ENCODE data around the gene PREX1. TPM values are rescaled to one million over a fixed set of nuclear protein-coding genes. Genes with fewer than 3 reads are reported as not detected.
A peak's percentile ranks its signal among the peaks of the same experiment; 100 is the strongest.

PREX1 gene
- total and polyA plus RNA-seq, 2 donors (not counting 3 experiments of a cell fraction or from before 2014, with no cell fraction given): 51.3 to 72.9 TPM

DNA sequence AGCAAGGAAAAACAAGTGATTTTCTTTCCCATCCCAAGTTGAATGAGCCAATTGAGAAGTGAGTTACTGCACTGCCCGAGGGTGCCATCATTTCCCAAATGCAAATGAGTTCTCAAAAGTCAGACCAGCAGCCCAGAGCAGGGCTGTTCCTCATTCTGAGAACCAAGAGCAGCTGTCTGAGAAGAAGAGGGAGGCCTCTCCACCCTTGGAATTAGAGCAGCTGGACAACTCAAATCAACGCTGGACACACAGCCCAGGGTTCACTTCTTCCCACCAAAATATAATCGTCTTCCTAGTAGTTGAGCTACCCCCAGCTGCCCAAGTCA is 4.6 kb upstream of the PREX1 start:
- DNase-seq (ENCODE audit: low read depth, low spot score) (no peak), FAIRE-seq (no peak)
- no peak overlapping the region for H3K4me3 ChIP-seq (replicated peaks in 1 of 3; ENCODE audit: insufficient read depth in 1 of 3, low read depth in 1 of 3, low read length in 3 of 3)
- H3K36me3 ChIP-seq (ENCODE audit: control insufficient read depth in 2 of 2, extremely low read depth in 1 of 2, insufficient read depth in 2 of 2, low read length in 2 of 2): no peaks in the 10 kb centered on the region
- no peaks in the 10 kb centered on the region for H4K20me1 ChIP-seq (replicated peaks; ENCODE audit: control insufficient read depth, extremely low read depth, insufficient read depth, low read length)
- H3K9me1 ChIP-seq (replicated peaks; ENCODE audit: control insufficient read depth, extremely low read depth, insufficient read depth, low read length): no peaks in the 10 kb centered on the region
- intact Hi-C loops (cut with micrococcal nuclease) (no loop called here), dilution Hi-C loops (cut with MboI; ENCODE audit: extremely low pct_ligation_motif_present, low sequenced_read_pairs) (no loop called here)
- peaks cover 20% of the 10 kb centered on the region for H3K4me1 ChIP-seq (ENCODE audit: control insufficient read depth, extremely low read depth, insufficient read depth, low read length)
- H3K4me2 ChIP-seq (ENCODE audit: insufficient read depth, low read length): no peak overlapping the region
- no peaks in the 10 kb centered on the region for H3K9me3 ChIP-seq (replicated peaks; ENCODE audit: control insufficient read depth, insufficient read depth, low read length)
- H3K79me2 ChIP-seq (ENCODE audit: control insufficient read depth, insufficient read depth, low read length): peaks cover 2% of the 10 kb centered on the region
- BruUV-seq (replicated peaks): no TSS peak
- H3K27me3 ChIP-seq (ENCODE audit: control insufficient read depth in 2 of 2, insufficient read depth in 2 of 2, low read length in 2 of 2): no peaks in the 10 kb centered on the region
- no peak overlapping the region for H2AFZ ChIP-seq (ENCODE audit: low read depth, low read length)
- no peak overlapping the region for H3K9ac ChIP-seq (replicated peaks; ENCODE audit: extremely low read depth, insufficient read depth, low read length)
- H3K27ac ChIP-seq (ENCODE audit: insufficient read depth, low read depth, low read length): no peak overlapping the region
- ChIA-PET POLR2A (no interaction called here), CTCF (interaction anchor here (0.8 to 3.8 kb wide), 6 partner anchors 9 to 175 kb away, joined by 3 to 18 read pairs (median 8); no protein-coding TSS in a partner anchor)
- TF ChIP-seq FOS (IDR thresholded peaks at IDR 0.05; ENCODE audit: borderline replicate concordance, insufficient read depth, low read length) (no peak), MYC (IDR thresholded peaks at IDR 0.05; ENCODE audit: low read depth, low read length) (no peak)
- TF ChIP-seq, protein P1, sequence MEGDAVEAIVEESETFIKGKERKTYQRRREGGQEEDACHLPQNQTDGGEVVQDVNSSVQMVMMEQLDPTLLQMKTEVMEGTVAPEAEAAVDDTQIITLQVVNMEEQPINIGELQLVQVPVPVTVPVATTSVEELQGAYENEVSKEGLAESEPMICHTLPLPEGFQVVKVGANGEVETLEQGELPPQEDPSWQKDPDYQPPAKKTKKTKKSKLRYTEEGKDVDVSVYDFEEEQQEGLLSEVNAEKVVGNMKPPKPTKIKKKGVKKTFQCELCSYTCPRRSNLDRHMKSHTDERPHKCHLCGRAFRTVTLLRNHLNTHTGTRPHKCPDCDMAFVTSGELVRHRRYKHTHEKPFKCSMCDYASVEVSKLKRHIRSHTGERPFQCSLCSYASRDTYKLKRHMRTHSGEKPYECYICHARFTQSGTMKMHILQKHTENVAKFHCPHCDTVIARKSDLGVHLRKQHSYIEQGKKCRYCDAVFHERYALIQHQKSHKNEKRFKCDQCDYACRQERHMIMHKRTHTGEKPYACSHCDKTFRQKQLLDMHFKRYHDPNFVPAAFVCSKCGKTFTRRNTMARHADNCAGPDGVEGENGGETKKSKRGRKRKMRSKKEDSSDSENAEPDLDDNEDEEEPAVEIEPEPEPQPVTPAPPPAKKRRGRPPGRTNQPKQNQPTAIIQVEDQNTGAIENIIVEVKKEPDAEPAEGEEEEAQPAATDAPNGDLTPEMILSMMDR (IDR thresholded peaks at IDR 0.05; ENCODE audit: extremely low read depth in 1 of 2, insufficient read depth in 1 of 2, low read depth in 1 of 2, low read length in 2 of 2): no peak
- TF ChIP-seq, protein P2, sequence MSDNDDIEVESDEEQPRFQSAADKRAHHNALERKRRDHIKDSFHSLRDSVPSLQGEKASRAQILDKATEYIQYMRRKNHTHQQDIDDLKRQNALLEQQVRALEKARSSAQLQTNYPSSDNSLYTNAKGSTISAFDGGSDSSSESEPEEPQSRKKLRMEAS (IDR thresholded peaks at IDR 0.05; ENCODE audit: insufficient read depth, insufficient read length): no peak

DNA sequence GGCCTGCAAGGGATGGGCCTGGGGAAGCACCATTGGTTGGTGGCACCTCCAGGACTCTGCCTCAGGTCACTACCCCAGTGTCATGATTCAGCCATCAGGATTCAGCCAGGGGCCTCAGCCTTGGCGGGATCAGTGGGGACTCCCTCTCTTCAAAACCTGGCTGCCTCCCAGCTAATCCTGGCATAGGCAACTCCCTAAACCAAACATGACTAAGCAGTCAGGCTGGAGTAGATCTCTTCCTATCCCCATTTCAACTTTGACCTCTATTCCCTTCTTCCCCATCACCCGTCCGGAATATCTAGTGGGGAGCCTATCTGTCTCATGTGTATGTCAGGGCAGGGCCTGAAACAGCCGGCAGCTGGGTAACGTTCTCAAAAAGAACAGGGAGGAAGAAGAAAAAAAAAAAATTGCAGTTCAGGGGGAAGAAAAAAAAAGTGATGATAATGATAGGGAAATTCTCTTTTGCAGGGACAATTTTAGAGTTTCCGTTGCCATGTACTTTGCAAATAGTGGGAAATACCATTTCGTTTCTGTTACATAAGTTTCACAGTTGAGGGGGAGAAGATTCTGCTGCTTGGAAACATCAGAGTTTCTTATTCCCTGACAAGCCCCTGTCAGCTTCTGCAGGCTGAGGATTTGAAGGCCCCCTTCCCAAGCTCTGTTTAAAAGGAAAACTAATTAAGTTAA is 4.1 kb upstream of the PREX1 start:
- no peaks in the 10 kb centered on the region for H3K9me3 ChIP-seq (replicated peaks; ENCODE audit: control insufficient read depth, insufficient read depth, low read length)
- H3K4me2 ChIP-seq (ENCODE audit: insufficient read depth, low read length): no peak overlapping the region
- peaks cover 20% of the 10 kb centered on the region for H3K4me1 ChIP-seq (ENCODE audit: control insufficient read depth, extremely low read depth, insufficient read depth, low read length)
- peak; percentile 81 for FAIRE-seq
- H3K9me1 ChIP-seq (replicated peaks; ENCODE audit: control insufficient read depth, extremely low read depth, insufficient read depth, low read length): no peaks in the 10 kb centered on the region
- H3K4me3 ChIP-seq (replicated peaks in 1 of 3; ENCODE audit: insufficient read depth in 1 of 3, low read depth in 1 of 3, low read length in 3 of 3): no peak overlapping the region
- TF ChIP-seq FOS (IDR thresholded peaks at IDR 0.05; ENCODE audit: borderline replicate concordance, insufficient read depth, low read length) (peak; percentile 24), POLR2A (IDR thresholded peaks at IDR 0.05; ENCODE audit: low read depth, low read length) (no peak), POLR2AphosphoS5 (IDR thresholded peaks at IDR 0.05; ENCODE audit: insufficient read depth, low read depth, low read length) (no peak), MYC (IDR thresholded peaks at IDR 0.05; ENCODE audit: low read depth, low read length) (no peak), GATA2 (IDR thresholded peaks at IDR 0.05; ENCODE audit: insufficient read depth, insufficient read length, low read depth, low read length) (peak; percentile 24)
- TF ChIP-seq, protein P2 (IDR thresholded peaks at IDR 0.05; ENCODE audit: insufficient read depth, insufficient read length): no peak
- H3K27ac ChIP-seq (ENCODE audit: insufficient read depth, low read depth, low read length): no peak overlapping the region
- peak; percentile 69 for DNase-seq (ENCODE audit: low read depth, low spot score)
- no peaks in the 10 kb centered on the region for H4K20me1 ChIP-seq (replicated peaks; ENCODE audit: control insufficient read depth, extremely low read depth, insufficient read depth, low read length)
- ChIA-PET CTCF (interaction anchor here (0.8 to 3.8 kb wide), 6 partner anchors 9 to 174 kb away, joined by 3 to 18 read pairs (median 8); no protein-coding TSS in a partner anchor), POLR2A (no interaction called here)
- dilution Hi-C loops (cut with MboI; ENCODE audit: extremely low pct_ligation_motif_present, low sequenced_read_pairs): no loop called here
- no TSS peak for BruUV-seq (replicated peaks)
- intact Hi-C loops (cut with micrococcal nuclease): no loop called here
- H2AFZ ChIP-seq (ENCODE audit: low read depth, low read length): no peak overlapping the region
- no peak overlapping the region for H3K9ac ChIP-seq (replicated peaks; ENCODE audit: extremely low read depth, insufficient read depth, low read length)
- no peaks in the 10 kb centered on the region for H3K36me3 ChIP-seq (ENCODE audit: control insufficient read depth in 2 of 2, extremely low read depth in 1 of 2, insufficient read depth in 2 of 2, low read length in 2 of 2)
- H3K27me3 ChIP-seq (ENCODE audit: control insufficient read depth in 2 of 2, insufficient read depth in 2 of 2, low read length in 2 of 2): no peaks in the 10 kb centered on the region
- peaks cover 7% of the 10 kb centered on the region for H3K79me2 ChIP-seq (ENCODE audit: control insufficient read depth, insufficient read depth, low read length)
